Liver (tissue), 9 donors: Measurements from ENCODE around the gene OSBPL10. TPM values are rescaled to one million over a fixed set of nuclear protein-coding genes. Genes with fewer than 3 reads are reported as not detected.

Source experiments
- DNase-seq: peaks from one replicate; pipeline ENCODE4 v3.0.0-alpha.2; 2017; ENCODE audit warnings: low spot score
- H3K27ac ChIP-seq, 2 donors: one replicate each; pipeline ENCODE4 v1.7.0; 2013; ENCODE audit warnings: inconsistent platforms in 2 of 2, low read length in 2 of 2, control low read depth in 1 of 2, low read depth in 1 of 2, mild to moderate bottlenecking in 1 of 2
- H3K27me3 ChIP-seq, 4 donors: one replicate each; pipeline versions ENCODE4 v1.6.1 to v1.7.0; 2013; ENCODE audit warnings: low read length in 3 of 4, inconsistent platforms in 1 of 4, mild to moderate bottlenecking in 1 of 4, moderate library complexity in 1 of 4; ENCODE audit not compliant: control insufficient read depth in 4 of 4, insufficient read depth in 4 of 4
- H3K36me3 ChIP-seq, 4 donors: one replicate each; pipeline versions ENCODE4 v1.6.1 to v1.7.0; 2013; ENCODE audit warnings: low read length in 3 of 4, mild to moderate bottlenecking in 3 of 4, low read depth in 1 of 4, moderate library complexity in 1 of 4; ENCODE audit not compliant: control insufficient read depth in 4 of 4, insufficient read depth in 3 of 4
- H3K4me1 ChIP-seq, 4 donors: one replicate each; pipeline versions ENCODE4 v1.6.1 to v1.7.0; 2013; ENCODE audit warnings: low read length in 3 of 4, mild to moderate bottlenecking in 3 of 4, moderate library complexity in 1 of 4; ENCODE audit not compliant: control insufficient read depth in 4 of 4, insufficient read depth in 4 of 4
- H3K4me3 ChIP-seq, 3 donors: one replicate each; pipeline versions ENCODE4 v1.6.1 to v1.7.0; 2013; ENCODE audit warnings: low read length in 3 of 3, control low read depth in 1 of 3, low read depth in 1 of 3, mild to moderate bottlenecking in 1 of 3
- H3K9ac ChIP-seq, 2 donors: one replicate each; pipeline ENCODE4 v1.7.0; 2013; ENCODE audit warnings: low read length in 2 of 2, mild to moderate bottlenecking in 2 of 2, moderate library complexity in 2 of 2, control low read depth in 1 of 2, low read depth in 1 of 2
- H3K9me3 ChIP-seq, 4 donors: one replicate each; pipeline versions ENCODE4 v1.6.1 to v1.7.0; 2013; ENCODE audit warnings: low read length in 3 of 4; ENCODE audit not compliant: control insufficient read depth in 4 of 4
- ATF3 ChIP-seq: IDR thresholded peaks from 2 replicates; pipeline ENCODE4 v1.6.1; 2016; ENCODE audit warnings: antibody characterized with exemption
- CTCF ChIP-seq: fragments of 150-350 bp; IDR thresholded peaks from 2 replicates; pipeline ENCODE4 v1.5.1; 2017; ENCODE audit warnings: improper control_type of control experiment, low read depth, low read length; ENCODE audit not compliant: missing input control
- EGR1 ChIP-seq, 2 donors: IDR thresholded peaks; 2 replicates each; pipeline ENCODE4 v1.6.1; 2016 to 2018; ENCODE audit warnings: antibody characterized with exemption in 2 of 2, low read depth in 2 of 2
- FOXA1 ChIP-seq: IDR thresholded peaks from 2 replicates; pipeline ENCODE4 v1.6.1; 2016; ENCODE audit warnings: antibody characterized with exemption
- FOXA2 ChIP-seq: IDR thresholded peaks from 2 replicates; pipeline ENCODE4 v1.6.1; 2016; ENCODE audit warnings: antibody characterized with exemption
- GABPA ChIP-seq, 2 donors: IDR thresholded peaks in 1 of 2; conservative IDR thresholded peaks in 1 of 2; 2 replicates each; pipeline ENCODE4 v1.6.1; 2016; ENCODE audit warnings: antibody characterized with exemption in 2 of 2, mild to moderate bottlenecking in 1 of 2, moderate library complexity in 1 of 2
- HNF4A ChIP-seq, 2 donors: conservative IDR thresholded peaks; 2 replicates each; pipeline ENCODE4 v1.6.1; 2016; ENCODE audit warnings: antibody characterized with exemption in 2 of 2, mild to moderate bottlenecking in 2 of 2
- HNF4G ChIP-seq: IDR thresholded peaks from 2 replicates; pipeline ENCODE4 v1.6.1; 2016; ENCODE audit warnings: antibody characterized with exemption
- JUND ChIP-seq, 2 donors: IDR thresholded peaks; 2 replicates each; pipeline ENCODE4 v1.6.1; 2016; ENCODE audit warnings: antibody characterized with exemption in 2 of 2
- MAX ChIP-seq: IDR thresholded peaks from 2 replicates; pipeline ENCODE4 v1.6.1; 2016; ENCODE audit warnings: antibody characterized with exemption
- NR2F2 ChIP-seq: IDR thresholded peaks from 2 replicates; pipeline ENCODE4 v1.6.1; 2016; ENCODE audit warnings: antibody characterized with exemption
- RAD21 ChIP-seq, 2 donors: IDR thresholded peaks; 2 replicates each; pipeline ENCODE4 v1.6.1; 2016; ENCODE audit warnings: antibody characterized with exemption in 2 of 2, mild to moderate bottlenecking in 2 of 2
- REST ChIP-seq: IDR thresholded peaks from 2 replicates; pipeline ENCODE4 v1.6.1; 2016; ENCODE audit warnings: antibody characterized with exemption, mild to moderate bottlenecking
- SP1 ChIP-seq: IDR thresholded peaks from 2 replicates; pipeline ENCODE4 v1.6.1; 2018; ENCODE audit warnings: antibody characterized with exemption, mild to moderate bottlenecking
- TAF1 ChIP-seq: conservative IDR thresholded peaks from 2 replicates; pipeline ENCODE4 v1.6.1; 2016; ENCODE audit warnings: antibody characterized with exemption, mild to moderate bottlenecking
- ZBTB33 ChIP-seq: IDR thresholded peaks from 2 replicates; pipeline ENCODE4 v1.6.1; 2016; ENCODE audit warnings: antibody characterized with exemption
- WGBS: extraction: QIAGEN DNeasy Blood & Tissue Kit; methylation state at CpG from one replicate; pipeline ENCODE4 v1.1.7; 2013; 5-methylcytosine and 5-hydroxymethylcytosine counted together
- polyA plus RNA-seq, 2 donors: library from polyadenylated mRNA; stranded (reverse) in 1 of 2; unstranded in 1 of 2; fragments of 200-250 nt in 1 of 2; fragments of >200 nt in 1 of 2; fragmentation: Nextera tagmentation in 1 of 2; extraction: Ambion mirVana in 1 of 2; gene quantifications; one replicate each; pipeline versions ENCODE4 v1.2.1 to v1.2.3, GENCODE V29; 2013 to 2015
- total RNA-seq, 2 donors: library from RNA; depleted of rRNA; stranded (reverse); fragments of >200 nt; gene quantifications; one replicate each; pipeline ENCODE4 v1.2.3, GENCODE V29; 2014
- donor health status: healthy.
- donor health status: healthy.
- donor health status: healthy.
- donor health status: healthy.
- donor health status: healthy.

The OSBPL10 gene
- total and polyA plus RNA-seq, 4 donors: 0.75 to 4.0 (median 1.7) TPM

GRCh38 chr3:31968927-31969418 lies 12.1 kb downstream of the OSBPL10 start:
- H3K4me3 ChIP-seq: no peak overlapping the region
- WGBS: 79% methylated on average over 6 of the region's 6 CpGs
- H3K9ac ChIP-seq: no peak overlapping the region
- H3K9me3 ChIP-seq: no peaks in the 10 kb centered on the region
- no peaks in the 10 kb centered on the region for H3K4me1 ChIP-seq
- H3K27me3 ChIP-seq: no peaks in the 10 kb centered on the region
- DNase-seq: no peak
- peak overlapping the region in 1 of 2 donors; percentile 21 for H3K27ac ChIP-seq
- H3K36me3 ChIP-seq: no peaks in the 10 kb centered on the region
- TF ChIP-seq HNF4G (no peak), NR2F2 (peak; percentile 5)

GRCh38 chr3:31968369-31968926 lies 12.6 kb downstream of the OSBPL10 start:
- H3K9me3 ChIP-seq: no peaks in the 10 kb centered on the region
- no peak for DNase-seq
- no peaks in the 10 kb centered on the region for H3K4me1 ChIP-seq
- H3K36me3 ChIP-seq: no peaks in the 10 kb centered on the region
- H3K27ac ChIP-seq: peak overlapping the region in 1 of 2 donors; percentile 27
- H3K27me3 ChIP-seq: no peaks in the 10 kb centered on the region
- H3K9ac ChIP-seq: no peak overlapping the region
- H3K4me3 ChIP-seq: no peak overlapping the region
- 73% methylated on average over 2 of the region's 2 CpGs for WGBS
- TF ChIP-seq ZBTB33: no peak
- TF ChIP-seq FOXA1: no peak
- no peak for TF ChIP-seq REST
- no peak for TF ChIP-seq NR2F2
- no peak for TF ChIP-seq ATF3
- no peak for TF ChIP-seq GABPA (IDR thresholded peaks at IDR 0.05 in 1 of 2, conservative IDR thresholded peaks at IDR 0.05 in 1 of 2)
- no peak for TF ChIP-seq FOXA2
- TF ChIP-seq EGR1 (IDR thresholded peaks at IDR 0.05; ENCODE audit: low read depth in 2 of 2): no peak
- TF ChIP-seq HNF4A (conservative IDR thresholded peaks at IDR 0.05): no peak
- no peak for TF ChIP-seq JUND (IDR thresholded peaks at IDR 0.05)
- TF ChIP-seq MAX: no peak
- TF ChIP-seq CTCF: no peak
- TF ChIP-seq RAD21 (IDR thresholded peaks at IDR 0.05): no peak
- no peak for TF ChIP-seq SP1
- TF ChIP-seq TAF1: no peak
